Stomach (tissue), 4 donors: ENCODE results near the gene NLGN1.

Source experiments
- EP300 ChIP-seq: sonication (generic); formaldehyde crosslinking; IDR thresholded peaks from one replicate; pipeline ENCODE4 v1.6.1; 2017; ENCODE audit warnings: antibody characterized with exemption
- POLR2A ChIP-seq, 4 donors: fragments of 450-650 bp; IDR thresholded peaks; one replicate each; pipeline ENCODE4 v1.6.1; 2016; ENCODE audit warnings: antibody characterized with exemption in 4 of 4, control low read depth in 2 of 4, mild to moderate bottlenecking in 1 of 4, moderate library complexity in 1 of 4
- POLR2AphosphoS5 ChIP-seq, 3 donors: sonication (generic); formaldehyde crosslinking; IDR thresholded peaks; one replicate each; pipeline ENCODE4 v1.6.1; 2016; ENCODE audit warnings: antibody characterized with exemption in 3 of 3
- TF ChIP-seq, protein P1 (sequence below), 7 experiments: fragments of 450-650 bp in 4 of 7; fragments of 200-600 bp in 3 of 7; sonication (generic) in 3 of 7; IDR thresholded peaks; one replicate each; pipeline ENCODE4 v1.5.1; 2016 to 2019; ENCODE audit warnings: antibody characterized with exemption in 7 of 7, control low read depth in 2 of 7, mild to moderate bottlenecking in 1 of 7

- no peak for TF ChIP-seq POLR2AphosphoS5 (IDR thresholded peaks at IDR 0.05)
- TF ChIP-seq, protein P1, sequence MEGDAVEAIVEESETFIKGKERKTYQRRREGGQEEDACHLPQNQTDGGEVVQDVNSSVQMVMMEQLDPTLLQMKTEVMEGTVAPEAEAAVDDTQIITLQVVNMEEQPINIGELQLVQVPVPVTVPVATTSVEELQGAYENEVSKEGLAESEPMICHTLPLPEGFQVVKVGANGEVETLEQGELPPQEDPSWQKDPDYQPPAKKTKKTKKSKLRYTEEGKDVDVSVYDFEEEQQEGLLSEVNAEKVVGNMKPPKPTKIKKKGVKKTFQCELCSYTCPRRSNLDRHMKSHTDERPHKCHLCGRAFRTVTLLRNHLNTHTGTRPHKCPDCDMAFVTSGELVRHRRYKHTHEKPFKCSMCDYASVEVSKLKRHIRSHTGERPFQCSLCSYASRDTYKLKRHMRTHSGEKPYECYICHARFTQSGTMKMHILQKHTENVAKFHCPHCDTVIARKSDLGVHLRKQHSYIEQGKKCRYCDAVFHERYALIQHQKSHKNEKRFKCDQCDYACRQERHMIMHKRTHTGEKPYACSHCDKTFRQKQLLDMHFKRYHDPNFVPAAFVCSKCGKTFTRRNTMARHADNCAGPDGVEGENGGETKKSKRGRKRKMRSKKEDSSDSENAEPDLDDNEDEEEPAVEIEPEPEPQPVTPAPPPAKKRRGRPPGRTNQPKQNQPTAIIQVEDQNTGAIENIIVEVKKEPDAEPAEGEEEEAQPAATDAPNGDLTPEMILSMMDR (IDR thresholded peaks at IDR 0.05) = no peak
- TF ChIP-seq EP300 = no peak
- TF ChIP-seq POLR2A (IDR thresholded peaks at IDR 0.05) = no peak
Measured at GRCh38 chr3:173589116-173589515, 191.6 kb downstream of the NLGN1 start.
